ENCODE measurements around the gene MAD1L1. TPM values are rescaled to one million over a fixed set of nuclear protein-coding genes. Genes with fewer than 3 reads are reported as not detected.

Gene MAD1L1
- total RNA-seq, 1 donor from 2014 or later = 59.6 TPM

GRCh38 chr7:1915956-1916600, 316.7 kb downstream of the MAD1L1 start:
- intact Hi-C loops (cut with DNase I) = no loop called here
- Histone ChIP-seq H3K4me3 (no peak overlapping the region), H3K27me3 (no peaks in the 10 kb centered on the region), H3K9me3 (no peaks in the 10 kb centered on the region), H3K36me3 (no peaks in the 10 kb centered on the region), H3K27ac (no peak overlapping the region), H3K4me1 (peaks cover 0 to 8% of the 10 kb centered on the region in 2 donors)
- peak in 1 of 2 donors; percentile 23 for DNase-seq (ENCODE audit: low spot score in 2 of 2)
- no peak for TF ChIP-seq CTCF (IDR thresholded peaks at IDR 0.05)

GRCh38 chr7:1915326-1915725, 317.4 kb downstream of the MAD1L1 start:
- Histone ChIP-seq H3K36me3 (no peaks in the 10 kb centered on the region), H3K9me3 (no peaks in the 10 kb centered on the region), H3K27ac (no peak overlapping the region), H3K4me1 (peaks cover 0 to 8% of the 10 kb centered on the region in 2 donors), H3K4me3 (no peak overlapping the region), H3K27me3 (no peaks in the 10 kb centered on the region)
- intact Hi-C loops (cut with DNase I) = no loop called here
- no peak for TF ChIP-seq CTCF (IDR thresholded peaks at IDR 0.05)
- DNase-seq (ENCODE audit: low spot score in 2 of 2) = no peak

- Histone ChIP-seq H3K27ac (no peak overlapping the region), H3K27me3 (no peaks in the 10 kb centered on the region), H3K9me3 (no peaks in the 10 kb centered on the region), H3K4me3 (no peak overlapping the region), H3K4me1 (peaks cover 0 to 8% of the 10 kb centered on the region in 2 donors), H3K36me3 (no peaks in the 10 kb centered on the region)
- DNase-seq (ENCODE audit: low spot score in 2 of 2) = no peak
- intact Hi-C loops (cut with DNase I) = no loop called here
- TF ChIP-seq CTCF (IDR thresholded peaks at IDR 0.05) = no peak
These were observed 318.0 kb downstream of the MAD1L1 start for GRCh38 chr7:1914743-1915142.

GRCh38 chr7:1914321-1914720, 318.4 kb downstream of the MAD1L1 start:
- H3K4me1 ChIP-seq = peaks cover 0 to 8% of the 10 kb centered on the region in 2 donors
- no peak overlapping the region for H3K27ac ChIP-seq
- no peaks in the 10 kb centered on the region for H3K36me3 ChIP-seq
- H3K4me3 ChIP-seq = no peak overlapping the region
- intact Hi-C loops (cut with DNase I) = no loop called here
- no peaks in the 10 kb centered on the region for H3K27me3 ChIP-seq
- DNase-seq (ENCODE audit: low spot score in 2 of 2) = no peak
- no peaks in the 10 kb centered on the region for H3K9me3 ChIP-seq
- TF ChIP-seq CTCF (IDR thresholded peaks at IDR 0.05) = no peak

- Histone ChIP-seq H3K27me3 (no peaks in the 10 kb centered on the region), H3K9me3 (no peaks in the 10 kb centered on the region), H3K27ac (no peak overlapping the region), H3K4me1 (peaks cover 0 to 8% of the 10 kb centered on the region in 2 donors), H3K36me3 (no peaks in the 10 kb centered on the region), H3K4me3 (no peak overlapping the region)
- no peak for DNase-seq (ENCODE audit: low spot score in 2 of 2)
- no peak for TF ChIP-seq CTCF (IDR thresholded peaks at IDR 0.05)
- intact Hi-C loops (cut with DNase I) = no loop called here
These were observed 319.1 kb downstream of the MAD1L1 start for GRCh38 chr7:1913466-1914282.

Data from ascending aorta (tissue), 2 donors.